A549 (cell line): ENCODE results near the gene MSN. TPM values are rescaled to one million over a fixed set of nuclear protein-coding genes. Genes with fewer than 3 reads are reported as not detected.

Source experiments
- ATAC-seq, 2 experiments: fragments of 200-7000 bp in 1 of 2; fragments of >200 bp in 1 of 2; cut with Nextera tagmentation in 1 of 2; cut with Tn5 transposase in 1 of 2; 3 replicates each; pipeline versions ENCODE4 v1.8.0 to v1.9.1; 2018 to 2020; ENCODE audit warnings: mild to moderate bottlenecking in 1 of 2, moderate library complexity in 1 of 2
- CTCF ChIA-PET: fragments of 300-600 bp; sonication (Branson Sonifier 250); formaldehyde crosslinking; extraction: SDS; loops from one replicate; lab custom pipeline; 2021; ENCODE audit warnings: antibody characterized with exemption, inconsistent platforms; lab: Yijun Ruan, JAX
- POLR2A ChIA-PET: fragments of 350-600 bp; formaldehyde crosslinking; extraction: SDS; loops from one replicate; lab custom pipeline; 2021; ENCODE audit warnings: antibody characterized with exemption, inconsistent platforms; lab: Yijun Ruan, JAX
- DNase-seq, 2 experiments: peaks; one replicate each; pipeline versions ENCODE4 v3.0.0 to v3.0.0-alpha.2; 2011 to 2016; ENCODE audit warnings: low read depth in 1 of 2, low spot score in 1 of 2
- FAIRE-seq: peaks from 2 replicates; lab custom pipeline; 2011; peaks lifted over from hg19 to GRCh38; lab: Jason Lieb, UNC
- H3K27ac ChIP-seq, 2 experiments: fragments of >200 bp; sonication (Bioruptor Twin); formaldehyde crosslinking; 3 replicates each; pipeline ENCODE4 v1.5.1; 2016 to 2017
- H3K4me1 ChIP-seq: fragments of >200 bp; sonication (Bioruptor Twin); formaldehyde crosslinking; 3 replicates; pipeline ENCODE4 v1.6.1; 2016
- H3K4me2 ChIP-seq: fragments of >200 bp; sonication (Bioruptor Twin); formaldehyde crosslinking; 3 replicates; pipeline ENCODE4 v1.6.1; 2016
- H3K4me3 ChIP-seq: fragments of >200 bp; sonication (Bioruptor Twin); formaldehyde crosslinking; 3 replicates; pipeline ENCODE4 v1.5.1; 2016
- H3K9me3 ChIP-seq: fragments of >200 bp; sonication (Bioruptor Twin); formaldehyde crosslinking; 3 replicates; pipeline ENCODE4 v1.6.1; 2016
- CEBPB ChIP-seq, 2 experiments: fragments of >200 bp in 1 of 2; sonication (Bioruptor Twin) in 1 of 2; formaldehyde crosslinking in 1 of 2; IDR thresholded peaks; 2 replicates each; pipeline ENCODE4 v1.6.1; 2012 to 2016
- EHF ChIP-seq: fragments of 250-450 bp; sonication (Bioruptor Pico); IDR thresholded peaks from 2 replicates; pipeline ENCODE4 v1.5.0; 2020; ENCODE audit warnings: mild to moderate bottlenecking
- FOSB ChIP-seq: fragments of 250-450 bp; sonication (Bioruptor Pico); IDR thresholded peaks from 2 replicates; pipeline ENCODE4 v1.5.0; 2020; ENCODE audit warnings: mild to moderate bottlenecking, moderate library complexity
- FOSL2 ChIP-seq, 2 experiments: fragments of 450-650 bp in 1 of 2; fragments of >200 bp in 1 of 2; sonication (Bioruptor Twin) in 1 of 2; formaldehyde crosslinking; IDR thresholded peaks; 2 replicates each; pipeline versions ENCODE4 v1.5.0 to v1.6.1; 2016 to 2020; ENCODE audit warnings: mild to moderate bottlenecking in 1 of 2, moderate library complexity in 1 of 2
- FOXS1 ChIP-seq: fragments of 250-450 bp; sonication (Bioruptor Pico); IDR thresholded peaks from 2 replicates; pipeline ENCODE4 v1.5.0; 2020; ENCODE audit warnings: mild to moderate bottlenecking, moderate library complexity
- HDAC2 ChIP-seq: fragments of 200-600 bp; sonication (generic); IDR thresholded peaks from 2 replicates; pipeline ENCODE4 v1.6.1; 2016
- HOXA7 ChIP-seq: fragments of 250-450 bp; sonication (Bioruptor Pico); IDR thresholded peaks from 2 replicates; pipeline ENCODE4 v1.5.0; 2020; ENCODE audit warnings: mild to moderate bottlenecking, moderate library complexity
- HOXB5 ChIP-seq: fragments of 250-450 bp; sonication (Bioruptor Pico); IDR thresholded peaks from 2 replicates; pipeline ENCODE4 v1.5.0; 2020; ENCODE audit warnings: mild to moderate bottlenecking, moderate library complexity
- JUN ChIP-seq, 2 experiments: fragments of >200 bp; sonication (Bioruptor Twin); formaldehyde crosslinking; IDR thresholded peaks; 2 replicates in 1 of 2; 3 replicates in 1 of 2; pipeline ENCODE4 v1.6.1; 2016 to 2017
- KDM5A ChIP-seq: fragments of 200-600 bp; sonication (generic); IDR thresholded peaks from 2 replicates; pipeline ENCODE4 v1.6.1; 2016; ENCODE audit warnings: antibody characterized with exemption, mild to moderate bottlenecking
- MAZ ChIP-seq: fragments of 150-350 bp; IDR thresholded peaks from 2 replicates; pipeline ENCODE4 v1.6.1; 2014; ENCODE audit warnings: antibody characterized with exemption, low read depth, low read length, borderline replicate concordance
- NPAS2 ChIP-seq: fragments of 250-450 bp; sonication (Bioruptor Pico); IDR thresholded peaks from 2 replicates; pipeline ENCODE4 v1.8.0; 2022; ENCODE audit warnings: mild to moderate bottlenecking, moderate library complexity, borderline replicate concordance
- PHF8 ChIP-seq: fragments of 200-600 bp; sonication (generic); IDR thresholded peaks from 2 replicates; pipeline ENCODE4 v1.6.1; 2016; ENCODE audit warnings: low read depth, mild to moderate bottlenecking, antibody characterized with exemption, moderate library complexity, borderline replicate concordance
- POLR2A ChIP-seq: IDR thresholded peaks from 2 replicates; pipeline ENCODE4 v1.6.1; 2012; ENCODE audit warnings: mild to moderate bottlenecking, low read length
- RAD21 ChIP-seq, 2 experiments: fragments of >200 bp in 1 of 2; sonication (Bioruptor Twin) in 1 of 2; formaldehyde crosslinking in 1 of 2; IDR thresholded peaks in 1 of 2; conservative IDR thresholded peaks in 1 of 2; 2 replicates in 1 of 2; 3 replicates in 1 of 2; pipeline ENCODE4 v1.6.1; 2012 to 2018; ENCODE audit warnings: inconsistent platforms in 1 of 2
- RARB ChIP-seq: fragments of 250-450 bp; sonication (Bioruptor Pico); IDR thresholded peaks from 2 replicates; pipeline ENCODE4 v1.8.0; 2021; ENCODE audit warnings: mild to moderate bottlenecking, moderate library complexity
- ZC3H11A ChIP-seq: fragments of 450-650 bp; IDR thresholded peaks from 2 replicates; pipeline ENCODE4 v1.6.1; 2014; ENCODE audit warnings: antibody characterized with exemption, mild to moderate bottlenecking
- ZNF302 ChIP-seq: fragments of 250-450 bp; sonication (Bioruptor Pico); IDR thresholded peaks from 2 replicates; pipeline ENCODE4 v1.9.0; 2021; ENCODE audit warnings: inconsistent platforms, mild to moderate bottlenecking, moderate library complexity
- WGBS: methylation state at CpG from one replicate; pipeline ENCODE4 v1.1.6; 2017; ENCODE audit errors: missing lambda C conversion rate; 5-methylcytosine and 5-hydroxymethylcytosine counted together
- polyA plus RNA-seq, 4 experiments: library from polyadenylated mRNA; depleted of rRNA in 3 of 4; stranded (reverse); fragments of >200 nt; fragmentation: RNase III in 1 of 4; extraction: RNeasy Plus Mini Kit Qiagen cat#74134 plus additional on column Dnase treatment in 1 of 4; gene quantifications; 2 replicates in 3 of 4; 3 replicates in 1 of 4; pipeline ENCODE4 v1.2.3, GENCODE V29; 2011 to 2017
- TF ChIP-seq, protein P1 (sequence below): fragments of >200 bp; sonication (Bioruptor Twin); formaldehyde crosslinking; IDR thresholded peaks from 3 replicates; pipeline ENCODE4 v1.5.1; 2016
- TF ChIP-seq, protein P2 (sequence below): fragments of 200-600 bp; sonication (generic); IDR thresholded peaks from 2 replicates; pipeline ENCODE4 v1.6.1; 2016; ENCODE audit warnings: antibody characterized with exemption, mild to moderate bottlenecking, moderate library complexity
- TF ChIP-seq, protein P3 (sequence below): IDR thresholded peaks from 2 replicates; pipeline ENCODE4 v1.6.1; 2012
- TF ChIP-seq, protein P4 (sequence below): fragments of >200 bp; sonication (Bioruptor Twin); formaldehyde crosslinking; IDR thresholded peaks from 2 replicates; pipeline ENCODE4 v1.6.1; 2016
- TF ChIP-seq, protein P5 (sequence below): fragments of >200 bp; sonication (Bioruptor Twin); formaldehyde crosslinking; IDR thresholded peaks from 3 replicates; pipeline ENCODE4 v1.6.1; 2016
- TF ChIP-seq, protein P6 (sequence below): fragments of 450-650 bp; IDR thresholded peaks from 2 replicates; pipeline ENCODE4 v1.6.1; 2014; ENCODE audit warnings: antibody characterized with exemption

MSN gene
- polyA plus RNA-seq, 2 of the 4 experiments (the other 2 are of a cell fraction), result 269 to 285 TPM

DNA sequence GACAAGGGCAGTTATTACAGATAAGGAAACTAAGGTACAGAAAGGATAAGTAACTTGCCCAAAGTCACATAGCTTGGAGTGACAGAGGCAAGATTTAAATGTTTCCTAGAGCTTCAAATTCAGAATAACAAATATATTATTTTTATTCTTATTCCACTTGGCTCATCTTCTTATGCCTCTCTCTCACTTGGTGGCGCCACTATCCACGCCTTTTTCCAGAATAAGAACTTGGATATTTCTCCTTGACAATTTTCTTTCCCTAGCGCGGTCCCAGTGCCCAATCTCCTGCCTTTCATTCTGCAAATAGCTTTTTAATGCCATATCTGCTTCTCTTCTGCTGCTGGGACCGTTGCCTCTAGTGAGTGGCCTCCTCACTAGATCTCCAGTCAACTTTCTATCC, 78.5 kb downstream of the MSN start:
- H3K4me2 ChIP-seq, result no peak overlapping the region
- peak in 1 of 2 experiments; percentile 11 for DNase-seq
- 82% methylated on average over 5 of the region's 5 CpGs for WGBS
- peaks cover 10% of the 10 kb centered on the region; the same call in 1 of the 3 replicates for H3K4me1 ChIP-seq
- TF ChIP-seq HOXB5 (CRISPR knock-in tag) (no peak), ZC3H11A (no peak), RAD21 (conservative IDR thresholded peaks at IDR 0.05 in 1 of 2, IDR thresholded peaks at IDR 0.05 in 1 of 2) (peak in 1 of 2 experiments; percentile 33; a peak in 1 of 5 replicates), HDAC2 (no peak)
- TF ChIP-seq, protein P1, sequence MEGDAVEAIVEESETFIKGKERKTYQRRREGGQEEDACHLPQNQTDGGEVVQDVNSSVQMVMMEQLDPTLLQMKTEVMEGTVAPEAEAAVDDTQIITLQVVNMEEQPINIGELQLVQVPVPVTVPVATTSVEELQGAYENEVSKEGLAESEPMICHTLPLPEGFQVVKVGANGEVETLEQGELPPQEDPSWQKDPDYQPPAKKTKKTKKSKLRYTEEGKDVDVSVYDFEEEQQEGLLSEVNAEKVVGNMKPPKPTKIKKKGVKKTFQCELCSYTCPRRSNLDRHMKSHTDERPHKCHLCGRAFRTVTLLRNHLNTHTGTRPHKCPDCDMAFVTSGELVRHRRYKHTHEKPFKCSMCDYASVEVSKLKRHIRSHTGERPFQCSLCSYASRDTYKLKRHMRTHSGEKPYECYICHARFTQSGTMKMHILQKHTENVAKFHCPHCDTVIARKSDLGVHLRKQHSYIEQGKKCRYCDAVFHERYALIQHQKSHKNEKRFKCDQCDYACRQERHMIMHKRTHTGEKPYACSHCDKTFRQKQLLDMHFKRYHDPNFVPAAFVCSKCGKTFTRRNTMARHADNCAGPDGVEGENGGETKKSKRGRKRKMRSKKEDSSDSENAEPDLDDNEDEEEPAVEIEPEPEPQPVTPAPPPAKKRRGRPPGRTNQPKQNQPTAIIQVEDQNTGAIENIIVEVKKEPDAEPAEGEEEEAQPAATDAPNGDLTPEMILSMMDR, result peak; percentile 20; the same call in 1 of the 3 replicates
- FAIRE-seq, result no peak
- no peak overlapping the region for H3K4me3 ChIP-seq
- H3K27ac ChIP-seq, result no peak overlapping the region
- no peaks in the 10 kb centered on the region for H3K9me3 ChIP-seq
- CTCF ChIA-PET, result interaction anchor here (0.6 to 1.0 kb wide), 3 partner anchors 9 to 150 kb away, joined by 3 to 4 read pairs (median 3); no protein-coding TSS in a partner anchor
- ATAC-seq, result no peak
- POLR2A ChIA-PET, result no interaction called here

DNA sequence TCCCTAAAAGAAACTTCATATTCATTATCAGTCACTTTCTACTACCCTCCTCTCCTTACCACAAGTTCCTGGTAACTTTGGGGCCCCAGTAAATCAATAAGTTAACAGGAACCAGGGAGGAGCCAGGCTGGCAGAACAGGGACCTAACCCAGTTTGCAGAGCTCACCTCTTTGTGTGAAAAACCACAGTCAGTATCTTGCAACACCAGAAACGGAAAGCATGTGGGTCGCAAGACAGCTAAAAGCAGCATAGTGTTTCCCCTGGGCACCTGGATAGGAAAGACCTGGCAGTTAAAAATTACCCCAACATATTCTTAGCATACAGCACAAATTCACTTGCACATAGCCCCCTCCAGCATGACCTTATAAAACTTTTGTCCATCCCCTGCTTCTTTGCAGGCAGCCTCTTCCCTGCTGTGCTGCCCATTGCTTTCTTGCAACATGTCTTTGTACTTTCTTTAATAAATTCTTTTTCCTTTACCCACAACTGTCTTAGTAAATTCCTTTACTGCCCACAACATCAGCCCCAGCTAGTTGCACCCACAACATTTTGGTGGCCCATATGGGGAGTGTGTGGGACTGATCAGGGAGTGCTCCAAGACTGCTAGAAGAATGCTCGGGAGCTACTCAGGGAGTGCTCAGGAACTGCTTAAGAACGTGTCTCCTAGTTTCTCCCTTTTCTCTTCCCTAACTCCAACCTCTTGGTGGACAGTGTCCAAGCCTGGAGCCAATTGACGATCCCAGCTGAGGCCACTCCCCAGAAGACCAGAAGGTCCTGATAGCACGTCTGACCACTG, 83.4 kb downstream of the MSN start:
- WGBS, result 65% methylated on average over 6 of the region's 6 CpGs
- ATAC-seq, result 0 out of 6 replicates have a peak, but pooled peaks of 1 of the 2 experiments have one; percentile 23

DNA sequence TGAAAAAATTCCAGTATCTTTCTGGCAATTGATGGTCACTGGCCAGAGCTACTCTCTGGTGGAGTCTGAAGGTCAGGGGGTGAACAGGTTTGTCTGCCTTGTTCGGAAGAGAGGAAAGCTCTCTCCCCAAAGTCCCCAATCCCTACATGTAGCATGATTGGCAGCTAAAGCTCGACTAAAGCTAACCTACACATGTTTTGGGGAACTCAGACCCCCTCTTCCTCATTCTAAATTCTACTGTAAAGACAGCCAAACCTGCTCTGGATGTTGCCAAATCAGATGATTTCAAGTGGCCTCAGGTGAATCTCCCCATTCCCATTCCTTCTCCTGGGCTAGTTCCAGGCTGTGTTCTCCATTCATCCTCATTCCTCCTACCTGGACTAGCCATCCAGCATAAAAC, 84.1 kb downstream of the MSN start:
- H3K27ac ChIP-seq, result no peak overlapping the region
- ChIA-PET POLR2A (no interaction called here), CTCF (no interaction called here)
- no peaks in the 10 kb centered on the region for H3K4me1 ChIP-seq
- WGBS, result 54% methylated on average over 2 of the region's 2 CpGs
- ATAC-seq (no peak), DNase-seq (no peak), FAIRE-seq (peak; percentile 49)
- H3K9me3 ChIP-seq, result no peaks in the 10 kb centered on the region
- no peak overlapping the region for H3K4me2 ChIP-seq
- no peak overlapping the region for H3K4me3 ChIP-seq
- TF ChIP-seq, protein P1, result no peak
- TF ChIP-seq RARB (CRISPR knock-in tag), result no peak
- TF ChIP-seq PHF8, result no peak
- no peak for TF ChIP-seq MAZ
- no peak for TF ChIP-seq KDM5A
- no peak for TF ChIP-seq FOSB (CRISPR knock-in tag)
- TF ChIP-seq, protein P2, sequence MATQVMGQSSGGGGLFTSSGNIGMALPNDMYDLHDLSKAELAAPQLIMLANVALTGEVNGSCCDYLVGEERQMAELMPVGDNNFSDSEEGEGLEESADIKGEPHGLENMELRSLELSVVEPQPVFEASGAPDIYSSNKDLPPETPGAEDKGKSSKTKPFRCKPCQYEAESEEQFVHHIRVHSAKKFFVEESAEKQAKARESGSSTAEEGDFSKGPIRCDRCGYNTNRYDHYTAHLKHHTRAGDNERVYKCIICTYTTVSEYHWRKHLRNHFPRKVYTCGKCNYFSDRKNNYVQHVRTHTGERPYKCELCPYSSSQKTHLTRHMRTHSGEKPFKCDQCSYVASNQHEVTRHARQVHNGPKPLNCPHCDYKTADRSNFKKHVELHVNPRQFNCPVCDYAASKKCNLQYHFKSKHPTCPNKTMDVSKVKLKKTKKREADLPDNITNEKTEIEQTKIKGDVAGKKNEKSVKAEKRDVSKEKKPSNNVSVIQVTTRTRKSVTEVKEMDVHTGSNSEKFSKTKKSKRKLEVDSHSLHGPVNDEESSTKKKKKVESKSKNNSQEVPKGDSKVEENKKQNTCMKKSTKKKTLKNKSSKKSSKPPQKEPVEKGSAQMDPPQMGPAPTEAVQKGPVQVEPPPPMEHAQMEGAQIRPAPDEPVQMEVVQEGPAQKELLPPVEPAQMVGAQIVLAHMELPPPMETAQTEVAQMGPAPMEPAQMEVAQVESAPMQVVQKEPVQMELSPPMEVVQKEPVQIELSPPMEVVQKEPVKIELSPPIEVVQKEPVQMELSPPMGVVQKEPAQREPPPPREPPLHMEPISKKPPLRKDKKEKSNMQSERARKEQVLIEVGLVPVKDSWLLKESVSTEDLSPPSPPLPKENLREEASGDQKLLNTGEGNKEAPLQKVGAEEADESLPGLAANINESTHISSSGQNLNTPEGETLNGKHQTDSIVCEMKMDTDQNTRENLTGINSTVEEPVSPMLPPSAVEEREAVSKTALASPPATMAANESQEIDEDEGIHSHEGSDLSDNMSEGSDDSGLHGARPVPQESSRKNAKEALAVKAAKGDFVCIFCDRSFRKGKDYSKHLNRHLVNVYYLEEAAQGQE, result no peak
- TF ChIP-seq FOXS1 (CRISPR knock-in tag), result no peak
- no peak for TF ChIP-seq HDAC2
- no peak for TF ChIP-seq CEBPB (IDR thresholded peaks at IDR 0.05)

More for the DNA sequence above, 83.4 kb downstream of the MSN start:
- Histone ChIP-seq H3K4me3 (no peak overlapping the region), H3K9me3 (no peaks in the 10 kb centered on the region)
- POLR2A ChIA-PET, result no interaction called here
- DNase-seq, result no peak
- TF ChIP-seq FOSB (CRISPR knock-in tag), result no peak
- no peak for TF ChIP-seq ZNF302
- TF ChIP-seq NPAS2 (CRISPR knock-in tag), result no peak
- TF ChIP-seq, protein P3, sequence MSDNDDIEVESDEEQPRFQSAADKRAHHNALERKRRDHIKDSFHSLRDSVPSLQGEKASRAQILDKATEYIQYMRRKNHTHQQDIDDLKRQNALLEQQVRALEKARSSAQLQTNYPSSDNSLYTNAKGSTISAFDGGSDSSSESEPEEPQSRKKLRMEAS, result no peak
- TF ChIP-seq, protein P4, sequence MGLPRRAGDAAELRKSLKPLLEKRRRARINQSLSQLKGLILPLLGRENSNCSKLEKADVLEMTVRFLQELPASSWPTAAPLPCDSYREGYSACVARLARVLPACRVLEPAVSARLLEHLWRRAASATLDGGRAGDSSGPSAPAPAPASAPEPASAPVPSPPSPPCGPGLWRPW, result no peak
- TF ChIP-seq POLR2A, result no peak
- TF ChIP-seq EHF, result no peak
- no peak for TF ChIP-seq FOSL2 (IDR thresholded peaks at IDR 0.05)
- no peak for TF ChIP-seq FOSL2 (CRISPR knock-in tag; IDR thresholded peaks at IDR 0.05)
- TF ChIP-seq HOXA7 (CRISPR knock-in tag), result no peak
- TF ChIP-seq, protein P5, sequence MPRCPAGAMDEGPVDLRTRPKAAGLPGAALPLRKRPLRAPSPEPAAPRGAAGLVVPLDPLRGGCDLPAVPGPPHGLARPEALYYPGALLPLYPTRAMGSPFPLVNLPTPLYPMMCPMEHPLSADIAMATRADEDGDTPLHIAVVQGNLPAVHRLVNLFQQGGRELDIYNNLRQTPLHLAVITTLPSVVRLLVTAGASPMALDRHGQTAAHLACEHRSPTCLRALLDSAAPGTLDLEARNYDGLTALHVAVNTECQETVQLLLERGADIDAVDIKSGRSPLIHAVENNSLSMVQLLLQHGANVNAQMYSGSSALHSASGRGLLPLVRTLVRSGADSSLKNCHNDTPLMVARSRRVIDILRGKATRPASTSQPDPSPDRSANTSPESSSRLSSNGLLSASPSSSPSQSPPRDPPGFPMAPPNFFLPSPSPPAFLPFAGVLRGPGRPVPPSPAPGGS, result no peak
- TF ChIP-seq, protein P6, sequence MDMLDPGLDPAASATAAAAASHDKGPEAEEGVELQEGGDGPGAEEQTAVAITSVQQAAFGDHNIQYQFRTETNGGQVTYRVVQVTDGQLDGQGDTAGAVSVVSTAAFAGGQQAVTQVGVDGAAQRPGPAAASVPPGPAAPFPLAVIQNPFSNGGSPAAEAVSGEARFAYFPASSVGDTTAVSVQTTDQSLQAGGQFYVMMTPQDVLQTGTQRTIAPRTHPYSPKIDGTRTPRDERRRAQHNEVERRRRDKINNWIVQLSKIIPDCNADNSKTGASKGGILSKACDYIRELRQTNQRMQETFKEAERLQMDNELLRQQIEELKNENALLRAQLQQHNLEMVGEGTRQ, result no peak
- no peak for TF ChIP-seq JUN (IDR thresholded peaks at IDR 0.05)
- TF ChIP-seq, all 56 proteins: peak for 0
- CTCF ChIA-PET, result no interaction called here
- no peaks in the 10 kb centered on the region for H3K4me1 ChIP-seq
- no peak for FAIRE-seq
- no peak overlapping the region for H3K4me2 ChIP-seq
- H3K27ac ChIP-seq, result no peak overlapping the region
